Stimulated activated CD8-positive, alpha-beta memory T cell treated with anti-CD3 and anti-CD28 coated beads, Interleukin-15, amount 100 ng/mL, for 48 hours (primary cell): ENCODE data around the gene CFAP46.

Source experiments
- DNase-seq, 2 donors: peaks; one replicate each; pipeline ENCODE4 v3.0.0-alpha.2; 2020; ENCODE audit warnings: low read depth in 2 of 2

The CFAP46 gene

DNA sequence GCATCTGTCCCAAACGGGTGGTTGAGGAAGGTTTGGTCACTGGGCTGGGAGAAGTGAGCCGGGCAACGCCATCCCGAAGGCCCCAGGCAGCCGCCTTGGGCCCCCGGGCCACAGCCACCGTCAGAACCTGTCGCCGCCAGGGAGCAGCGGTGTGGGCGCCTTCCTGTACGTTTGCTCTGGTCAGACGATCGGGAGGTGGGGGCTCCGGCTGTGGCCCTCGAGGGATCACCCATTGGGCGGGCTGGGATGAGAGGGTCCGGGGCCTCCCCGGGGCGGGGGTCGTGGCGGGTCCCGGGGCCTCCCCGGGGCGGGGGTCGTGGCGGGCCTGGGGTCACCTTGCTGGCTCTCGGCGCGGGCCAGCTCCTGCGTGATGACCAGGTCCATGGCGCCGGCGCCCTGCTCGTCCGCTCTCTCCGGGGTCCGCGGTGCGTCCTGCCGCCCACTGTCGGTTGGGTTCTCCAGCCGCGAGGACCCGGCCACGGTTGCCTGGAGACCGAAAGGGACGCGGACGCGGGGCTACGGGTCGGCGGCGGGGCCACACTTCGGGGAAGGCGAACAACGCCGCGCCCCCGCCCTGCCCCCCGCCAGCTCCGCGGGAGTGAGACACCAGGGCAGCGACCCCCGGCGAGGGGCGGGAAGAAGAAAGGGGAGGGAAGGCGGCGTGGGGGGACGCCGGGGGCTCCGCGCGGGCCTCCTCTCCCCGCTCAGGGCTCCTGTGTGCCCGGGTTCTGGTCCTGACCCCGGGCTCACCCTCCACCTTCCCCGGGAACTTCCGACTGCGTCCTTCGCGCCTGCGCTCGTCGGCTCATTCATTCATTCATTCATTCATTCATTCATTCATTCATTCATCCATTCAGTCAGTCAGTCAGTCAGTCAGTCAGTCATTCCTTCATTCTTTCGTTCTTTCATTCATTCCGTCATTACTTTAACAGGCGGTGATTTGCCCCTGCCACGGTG is at the start of gene CFAP46:
Gene CFAP46, minus strand, starts transcription at position 470 of the 957 bp plus-strand sequence. Its CDS starts 86 bp downstream, at position 384.
- DNase-seq: no peak

DNA sequence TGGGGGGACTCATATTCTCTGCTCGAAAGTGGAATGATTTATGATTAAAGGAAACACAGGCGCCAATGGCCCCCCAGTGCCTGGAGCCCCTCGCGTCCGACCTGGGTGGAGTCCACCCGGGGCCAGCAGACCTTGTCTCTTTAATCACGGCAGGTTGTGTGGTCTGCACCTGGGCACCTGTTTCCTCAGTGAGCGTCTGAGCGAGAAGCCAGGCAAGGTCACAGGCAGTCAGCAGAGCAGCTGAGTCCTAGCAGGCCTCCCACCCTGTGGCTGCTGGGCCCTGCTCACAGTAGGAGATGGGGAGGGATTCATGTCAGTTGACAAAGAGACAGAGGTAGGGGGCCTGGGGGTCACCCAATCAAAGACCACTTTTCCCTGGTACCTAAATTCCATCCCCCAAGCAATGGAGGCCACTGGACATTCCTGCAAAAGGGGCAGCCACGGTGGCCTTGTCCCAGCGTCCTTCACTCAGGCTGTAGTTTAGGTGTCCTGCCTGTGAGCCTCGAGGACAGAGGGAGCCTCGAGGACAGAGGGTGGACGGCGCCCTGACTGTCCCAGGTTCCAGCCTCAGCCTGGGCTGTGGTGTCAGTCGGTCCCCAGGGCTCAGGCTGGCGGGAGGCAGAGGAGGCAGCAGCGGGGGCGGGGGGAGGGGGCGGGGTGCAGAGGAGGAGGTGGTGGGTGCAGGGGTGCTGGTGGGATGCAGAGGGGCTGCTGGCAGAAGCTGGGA is 49.5 kb upstream of the CFAP46 start:
- no peak for DNase-seq

DNA sequence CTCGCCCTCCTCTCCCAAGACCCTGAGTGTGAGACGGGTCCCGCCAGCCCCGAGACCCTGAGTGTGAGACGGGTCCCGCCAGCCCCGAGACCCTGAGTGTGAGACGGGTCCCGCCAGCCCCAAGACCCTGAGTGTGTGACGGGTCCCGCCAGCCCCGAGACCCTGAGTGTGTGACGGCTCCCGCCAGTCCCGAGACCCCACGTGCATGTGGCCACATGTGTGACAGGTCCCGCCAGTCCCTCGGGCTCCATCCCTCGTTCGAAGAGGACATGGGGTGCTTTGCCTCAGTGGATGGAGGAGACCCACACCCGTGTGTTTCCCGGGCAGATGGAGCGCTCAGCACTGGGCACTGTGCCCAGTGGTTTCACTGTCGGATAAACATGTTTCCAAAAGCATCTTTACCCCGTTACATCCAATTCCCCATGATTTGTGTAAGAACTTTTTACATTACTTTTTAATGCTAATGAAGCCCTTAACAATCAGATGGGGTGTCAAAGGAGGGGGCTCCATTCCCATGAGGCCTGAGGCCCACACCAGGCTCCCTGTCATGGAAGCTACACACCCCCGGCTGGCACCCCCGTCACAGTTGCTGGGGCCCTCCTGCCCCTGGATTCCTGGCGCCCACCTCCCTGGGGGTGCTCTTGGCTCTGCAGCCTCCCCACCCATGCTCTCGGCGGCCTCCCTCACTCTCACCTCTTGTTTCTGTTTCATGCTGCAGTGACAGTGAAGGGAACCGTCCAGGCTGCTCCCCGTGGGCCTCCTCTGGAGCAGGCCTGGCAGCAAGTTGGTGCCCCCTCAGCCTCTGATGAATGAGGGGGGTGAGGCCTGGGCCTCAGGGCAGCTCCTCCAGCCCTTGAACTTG is 48.5 kb upstream of the CFAP46 start:
- DNase-seq: no peak

DNA sequence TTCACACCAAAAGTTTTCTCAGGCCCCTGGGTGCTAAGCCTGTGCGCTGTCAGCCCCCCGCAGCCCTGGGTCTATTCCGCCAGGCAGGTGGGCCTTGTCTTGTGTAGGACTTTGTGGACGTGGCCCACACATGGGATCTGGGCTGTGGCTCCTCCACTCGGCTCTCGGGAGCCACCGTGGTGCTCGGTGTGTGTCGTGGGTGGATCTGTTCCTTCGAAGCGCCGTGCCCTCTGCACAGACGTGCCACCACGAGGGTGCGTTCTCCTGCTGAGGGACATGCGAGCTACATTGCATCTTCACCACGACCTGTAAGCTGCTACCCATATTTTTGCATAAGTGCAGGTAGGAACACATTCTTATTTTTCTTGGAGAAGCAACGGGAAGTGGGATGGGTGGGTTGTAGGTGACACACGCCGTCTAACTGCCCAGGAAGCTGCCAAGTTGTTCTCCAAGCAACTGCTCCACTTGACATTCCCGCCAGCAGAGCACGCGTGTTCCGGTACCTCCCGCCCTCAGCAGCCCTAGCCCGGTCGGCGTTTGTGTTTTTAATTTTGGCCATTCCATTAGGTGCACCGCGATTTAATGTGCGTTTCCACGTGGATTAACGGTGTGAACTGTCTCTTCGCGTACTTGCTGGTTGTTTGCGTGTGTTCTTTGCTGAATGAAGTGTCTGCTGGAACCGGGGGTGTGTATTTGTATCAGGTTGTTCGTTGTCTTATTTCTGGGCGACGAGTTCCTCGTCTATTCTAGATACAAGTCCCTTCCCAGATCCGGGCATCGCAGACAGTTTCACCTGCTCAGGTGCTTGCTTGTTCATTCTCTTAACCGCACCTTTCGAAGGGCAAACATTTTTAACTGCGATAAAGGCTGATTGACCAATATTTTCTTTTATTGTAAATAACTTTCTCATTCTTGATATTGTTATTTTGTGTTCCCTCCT is 47.4 kb upstream of the CFAP46 start:
- DNase-seq: no peak

DNA sequence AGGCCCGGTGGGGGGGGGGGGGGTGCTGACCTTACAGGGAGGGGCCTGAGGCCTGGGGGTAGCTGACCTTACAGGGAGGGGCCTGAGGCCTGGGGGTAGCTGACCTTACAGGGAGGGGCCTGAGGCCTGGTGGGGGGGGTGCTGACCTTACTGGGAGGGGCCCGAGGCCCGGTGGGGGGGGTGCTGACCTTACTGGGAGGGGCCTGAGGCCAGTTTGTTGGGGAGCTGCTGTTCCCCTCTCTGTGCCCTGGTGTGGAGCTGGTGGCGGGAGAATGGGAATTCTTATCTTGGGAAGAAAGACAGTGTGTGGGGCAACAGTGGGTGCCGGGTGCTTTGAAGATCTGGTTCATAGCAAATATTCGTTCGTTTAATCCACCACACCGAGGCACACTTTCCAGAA is 46.6 kb upstream of the CFAP46 start:
- no peak for DNase-seq

DNA sequence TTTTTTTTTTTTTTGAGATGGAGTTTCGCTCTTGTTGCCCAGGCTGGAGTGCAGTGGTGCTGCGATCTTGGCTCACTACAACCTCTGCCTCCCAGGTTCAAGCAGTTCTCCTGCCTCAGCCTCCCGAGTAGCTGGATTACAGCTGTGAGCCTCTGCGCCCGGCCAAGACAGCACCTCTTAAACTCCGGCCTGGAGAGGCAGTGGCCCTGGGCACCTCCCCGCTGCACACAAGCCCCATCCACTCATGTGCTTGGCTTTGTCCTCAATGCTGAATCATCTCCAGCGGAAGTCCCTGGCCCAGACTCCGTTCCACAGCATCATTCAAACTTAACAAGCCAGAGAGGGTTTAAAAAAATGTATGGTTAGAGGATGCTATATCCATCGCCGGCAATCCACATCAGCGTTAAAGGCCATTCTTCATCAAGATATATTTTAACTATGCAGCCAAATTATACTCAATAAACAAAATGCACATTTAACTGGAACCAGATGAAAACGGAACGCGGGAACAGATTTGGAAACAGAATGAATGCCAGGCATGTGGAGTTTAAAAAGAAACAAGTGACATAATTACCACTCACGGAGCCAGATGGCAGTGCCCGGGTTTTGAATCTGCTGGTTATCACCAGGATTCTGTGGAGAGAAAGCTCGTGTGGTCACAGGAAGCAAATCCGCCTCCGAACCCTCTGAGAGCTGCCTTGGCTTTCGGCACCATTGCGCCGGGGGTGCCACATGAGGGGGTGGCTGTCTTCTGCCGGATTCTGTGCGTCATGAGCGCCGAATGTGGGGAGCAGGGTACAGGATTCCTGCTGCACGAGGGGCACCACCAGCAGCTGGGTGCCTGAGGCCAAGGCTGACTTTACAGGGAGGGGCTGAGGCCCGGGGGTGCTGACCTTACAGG is 45.6 kb upstream of the CFAP46 start:
- no peak for DNase-seq

DNA sequence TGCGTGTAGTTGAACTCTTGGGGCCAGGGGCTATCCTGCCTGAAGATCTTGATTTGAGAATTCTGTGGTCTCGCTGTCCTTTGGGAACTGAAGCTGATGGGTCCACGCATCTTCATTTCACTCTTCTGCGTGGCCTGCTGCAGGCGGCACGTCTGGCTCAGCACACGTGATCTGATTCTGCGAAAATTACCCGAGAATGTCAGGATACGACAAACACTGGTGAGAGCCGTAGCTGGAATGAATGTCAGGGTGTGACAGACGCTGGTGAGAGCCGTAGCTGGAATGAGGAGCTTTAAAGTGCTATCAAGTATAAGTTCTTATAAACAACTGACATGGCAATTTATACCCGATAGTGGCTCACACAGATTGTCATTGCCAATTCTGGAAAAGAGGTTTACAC is 44.6 kb upstream of the CFAP46 start:
- no peak for DNase-seq

DNA sequence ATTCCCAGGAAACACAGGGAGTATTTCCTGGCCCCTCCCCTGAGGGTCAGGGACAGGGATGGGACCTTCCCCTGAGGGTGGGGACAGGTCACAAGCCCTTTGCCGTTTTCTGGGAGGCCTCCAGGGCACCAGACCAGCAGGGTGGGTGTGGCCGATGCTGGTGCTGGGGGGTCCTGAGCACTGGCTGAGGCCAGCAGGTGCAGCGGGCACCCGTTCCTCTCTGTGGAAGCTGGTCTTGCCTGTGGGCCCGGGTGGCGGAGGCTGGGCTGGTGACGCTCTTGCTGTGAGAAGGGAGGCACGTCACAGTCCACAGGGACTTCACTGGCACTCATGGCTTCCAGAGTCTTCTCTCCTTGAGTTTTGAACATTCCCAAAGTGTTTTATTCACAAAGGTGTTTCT is 44.2 kb upstream of the CFAP46 start:
- no peak for DNase-seq

DNA sequence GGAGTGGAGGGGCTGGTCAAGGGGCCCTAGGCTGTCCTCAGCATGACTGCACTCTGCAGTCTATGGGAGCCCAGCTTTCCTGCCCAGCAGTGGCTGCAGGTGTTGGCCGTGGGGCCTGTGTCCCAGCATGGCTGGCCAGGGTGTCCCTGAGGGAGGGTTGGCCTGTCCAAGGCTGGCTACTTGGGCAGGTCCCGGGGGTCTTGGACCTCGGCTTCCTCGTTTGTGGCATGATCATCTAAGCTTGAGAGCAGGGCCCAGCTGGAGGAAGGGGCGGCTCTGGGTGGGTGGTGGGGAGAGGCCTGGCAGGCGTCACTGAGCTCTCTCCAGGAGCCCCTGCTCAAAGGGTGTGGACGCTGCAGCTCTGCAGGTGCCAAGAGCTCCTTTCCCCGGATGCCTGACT is 43.7 kb upstream of the CFAP46 start:
- DNase-seq: no peak

DNA sequence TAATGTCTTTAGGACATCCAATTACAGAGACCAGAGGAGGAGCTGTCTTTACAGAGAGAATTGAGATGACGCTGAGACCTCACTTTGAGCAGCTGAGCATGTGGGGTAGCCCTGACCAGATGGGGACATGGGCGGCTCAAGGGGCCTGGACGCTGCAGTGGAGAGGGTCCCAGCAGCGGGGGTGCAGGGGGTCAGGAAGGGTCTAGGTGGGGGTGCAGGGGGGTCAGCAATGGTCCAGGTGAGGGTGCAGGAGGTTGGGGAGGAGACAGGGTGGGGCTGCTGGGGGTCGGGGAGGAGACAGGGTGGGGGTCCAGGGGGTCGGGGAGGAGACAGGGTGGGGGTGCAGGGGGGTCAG is 43.2 kb upstream of the CFAP46 start:
- DNase-seq: no peak

DNA sequence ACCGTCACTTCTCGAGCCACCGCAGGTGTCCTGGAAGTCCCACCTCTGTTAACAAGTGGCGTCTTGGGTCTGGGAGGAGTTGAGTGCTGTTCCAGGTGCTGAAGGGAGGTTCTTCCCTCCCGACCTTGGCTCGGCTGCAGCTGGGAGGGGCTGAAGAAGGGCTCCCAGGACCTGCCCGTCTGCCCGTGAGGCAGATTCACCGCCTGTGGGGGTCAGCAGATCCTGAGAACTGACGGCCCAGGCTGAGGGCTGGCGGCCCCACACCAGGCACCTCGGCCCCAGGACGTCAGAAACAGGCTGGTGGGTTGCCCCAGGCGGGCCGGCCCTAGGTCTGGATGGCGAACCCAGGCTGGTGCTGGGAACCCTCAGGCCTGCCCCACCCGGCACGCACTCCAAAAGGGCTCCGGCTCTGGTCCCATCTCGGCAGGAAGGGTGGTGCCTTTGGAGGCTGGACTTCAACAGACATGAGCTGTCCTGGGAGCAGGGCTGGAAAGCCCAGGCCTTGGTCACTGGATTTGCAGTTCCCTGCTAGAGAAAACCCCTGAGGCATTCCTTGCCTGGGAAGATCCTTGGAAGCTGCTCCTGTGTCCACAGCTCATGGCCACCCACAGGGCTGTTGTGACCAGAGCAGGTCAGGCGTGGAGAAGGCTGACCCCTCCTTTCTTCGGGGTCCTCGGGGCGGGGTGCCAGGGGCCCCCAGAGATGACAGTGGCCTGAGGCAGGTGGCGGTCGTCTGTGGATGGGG is 42.6 kb upstream of the CFAP46 start:
- DNase-seq: no peak

DNA sequence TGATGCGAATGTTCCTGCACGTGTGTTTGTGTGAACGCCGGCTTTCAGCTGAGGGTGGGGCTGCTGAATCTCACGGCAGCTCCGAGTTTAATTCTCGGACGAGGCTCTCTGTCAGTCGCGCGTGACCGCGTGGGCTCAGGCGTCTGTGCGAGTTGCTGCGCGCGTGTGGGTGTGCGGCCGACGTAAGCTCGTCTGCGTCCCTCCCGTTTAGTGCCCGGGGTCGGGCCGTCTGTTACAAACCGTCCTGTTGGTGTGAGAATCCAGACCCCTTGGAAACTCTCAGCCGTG is 41.6 kb upstream of the CFAP46 start:
- DNase-seq: no peak

DNA sequence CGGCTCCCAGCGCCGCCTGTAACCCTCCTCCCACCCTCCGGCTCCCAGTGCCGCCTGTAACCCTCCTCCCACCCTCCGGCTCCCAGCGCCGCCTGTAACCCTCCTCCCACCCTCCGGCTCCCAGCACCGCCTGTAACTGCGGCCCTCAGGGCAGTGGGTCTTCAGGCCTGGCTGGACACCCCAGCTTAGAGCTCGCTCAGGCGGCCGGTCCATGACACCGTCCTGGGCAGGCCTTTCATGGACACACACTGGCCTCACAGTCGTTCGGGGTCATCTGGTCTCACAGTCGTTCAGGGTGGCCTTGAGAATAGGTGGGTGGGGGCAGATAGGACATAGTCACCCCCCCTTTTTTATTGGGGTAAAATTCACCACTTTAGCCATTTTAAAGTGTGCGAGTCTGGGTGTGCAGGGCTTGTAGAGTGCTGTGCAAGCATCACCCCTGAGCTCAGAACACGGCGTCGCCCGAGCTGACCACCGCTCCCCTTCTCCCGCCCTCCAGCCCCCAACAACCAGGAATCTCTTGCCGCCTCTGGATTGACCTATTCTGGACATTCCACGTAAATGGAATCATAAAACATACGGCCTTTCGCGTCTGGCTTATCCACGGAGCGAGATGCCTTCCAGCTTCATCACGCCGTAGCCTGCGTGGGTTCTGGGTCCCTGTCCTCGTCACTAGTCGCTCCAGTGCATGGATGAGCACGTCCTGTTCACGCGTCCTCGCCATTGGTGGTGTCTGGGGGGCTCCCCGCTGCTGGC is 41.1 kb upstream of the CFAP46 start:
- no peak for DNase-seq

DNA sequence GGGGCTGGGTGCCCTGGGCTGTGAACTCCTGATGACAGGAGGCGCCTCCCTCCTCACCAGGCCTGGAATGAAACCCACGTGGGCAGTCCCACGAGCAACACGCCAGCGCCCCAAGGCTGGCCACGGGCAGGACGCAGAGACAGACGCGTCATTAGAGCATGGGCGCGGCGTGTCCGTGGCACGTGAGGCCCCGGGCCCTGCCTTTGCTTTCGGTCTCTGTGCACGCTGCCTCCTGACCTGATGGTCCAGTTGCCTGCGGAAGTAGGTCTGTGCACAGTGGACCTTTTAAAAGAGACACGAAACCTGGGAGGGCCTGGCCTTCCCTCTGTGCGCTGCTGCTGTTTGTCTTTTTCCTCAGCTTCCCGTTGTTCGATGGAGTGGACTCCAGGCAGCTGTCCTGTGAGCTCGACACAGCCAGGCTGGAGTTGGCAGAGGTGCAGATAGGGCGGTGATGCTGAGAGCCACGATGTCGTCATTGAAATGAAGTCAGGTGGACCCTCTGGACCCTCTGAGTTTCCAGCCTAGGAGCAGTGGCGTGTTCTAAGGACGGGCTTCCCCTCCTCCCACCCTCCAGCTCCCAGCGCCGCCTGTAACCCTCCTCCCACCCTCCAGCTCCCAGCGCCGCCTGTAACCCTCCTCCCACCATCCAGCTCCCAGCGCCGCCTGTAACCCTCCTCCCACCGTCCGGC is 40.1 kb upstream of the CFAP46 start:
- no peak for DNase-seq

DNA sequence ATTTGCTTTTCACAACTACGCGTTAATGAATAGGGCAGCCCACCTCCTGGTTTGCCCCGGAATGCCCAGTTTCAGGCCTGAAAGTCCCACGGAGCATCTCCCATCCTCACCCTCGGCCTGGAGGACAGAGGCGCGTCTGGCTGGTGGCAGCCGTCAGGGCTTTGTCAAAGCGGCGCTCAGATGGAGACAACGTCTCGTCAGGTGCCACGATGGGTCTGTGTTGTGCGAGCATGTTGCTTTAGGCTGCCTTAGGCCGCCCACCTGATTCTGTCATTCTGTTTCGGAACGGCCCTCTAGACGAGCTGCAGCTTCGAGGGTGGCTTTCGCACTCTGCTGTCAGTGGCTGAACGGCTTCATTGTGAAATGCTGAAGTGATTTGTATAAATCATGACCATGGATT is 39.4 kb upstream of the CFAP46 start:
- DNase-seq: no peak

DNA sequence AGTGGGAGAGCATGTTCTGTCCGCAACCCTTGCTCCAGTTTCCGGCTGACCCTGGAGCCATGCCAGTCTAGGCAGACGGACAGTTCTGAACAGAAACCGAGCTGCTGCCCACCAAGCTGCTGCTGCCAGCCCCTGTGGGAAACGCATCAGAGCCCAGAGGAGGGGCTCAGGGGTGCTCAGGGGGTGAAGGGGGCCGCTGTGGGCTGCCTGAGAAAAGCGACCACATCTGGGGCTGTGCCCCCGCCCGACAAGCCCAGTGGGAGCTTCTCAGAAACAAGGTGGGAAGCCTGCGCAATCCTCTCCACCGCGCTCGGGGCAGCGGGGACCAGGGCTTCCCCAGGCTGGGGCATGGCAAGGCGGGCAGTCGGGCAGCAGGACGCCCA is 38.8 kb upstream of the CFAP46 start:
- DNase-seq: no peak

DNA sequence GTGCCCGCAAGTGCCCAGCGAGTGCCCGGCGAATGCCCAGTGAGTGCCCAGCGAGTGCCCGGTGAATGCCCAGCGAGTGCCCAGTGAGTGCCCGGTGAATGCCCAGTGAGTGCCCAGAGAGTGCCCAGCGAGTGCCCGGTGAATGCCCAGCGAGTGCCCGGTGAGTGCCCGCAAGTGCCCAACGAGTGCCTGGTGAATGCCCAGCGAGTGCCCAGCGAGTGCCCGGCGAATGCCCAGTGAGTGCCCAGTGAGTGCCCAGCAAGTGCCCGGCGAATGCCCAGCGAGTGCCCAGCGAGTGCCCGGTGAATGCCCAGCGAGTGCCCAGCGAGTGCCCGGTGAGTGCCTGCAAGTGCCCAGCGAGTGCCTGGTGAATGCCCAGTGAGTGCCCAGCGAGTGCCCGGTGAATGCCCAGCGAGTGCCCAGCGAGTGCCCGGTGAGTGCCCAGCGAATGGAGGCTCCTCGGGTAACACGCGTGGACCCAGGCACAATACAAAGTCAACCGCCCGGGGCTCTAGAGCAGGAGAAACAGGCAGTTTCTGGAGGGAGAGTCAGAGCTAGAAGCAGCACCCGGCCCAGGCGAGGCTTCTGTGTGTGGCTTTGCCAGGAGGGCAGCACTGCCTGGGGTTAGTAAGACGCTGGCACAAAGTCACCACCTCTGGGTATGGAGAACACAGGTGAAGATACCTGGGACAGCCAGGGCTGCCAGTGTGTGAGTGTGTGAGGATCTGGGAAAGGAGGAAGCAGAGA is 38.2 kb upstream of the CFAP46 start:
- DNase-seq: no peak
